Tibial nerve (tissue), 4 donors: ENCODE measurements around the gene SCCPDH. TPM values are rescaled to one million over a fixed set of nuclear protein-coding genes. Genes with fewer than 3 reads are reported as not detected.
"Not testable (repeated sequence)": the region's sequence is repeated elsewhere in the genome, so short reads cannot be mapped to it uniquely, and the experiment has no call there.

Source experiments
- DNase-seq, 2 donors: peaks; one replicate each; pipeline ENCODE4 v3.0.0-alpha.2; 2019; ENCODE audit warnings: low spot score in 2 of 2
- H3K27ac ChIP-seq, 4 donors: fragments of 200-600 bp; sonication (generic) in 3 of 4; one replicate each; pipeline ENCODE4 v1.5.1; 2017 to 2019; ENCODE audit warnings: mild to moderate bottlenecking in 1 of 4
- H3K27me3 ChIP-seq, 2 donors: fragments of 200-600 bp; sonication (generic) in 1 of 2; one replicate each; pipeline versions ENCODE4 v1.5.1 to v1.6.0; 2017 to 2019
- H3K36me3 ChIP-seq, 3 donors: fragments of 200-600 bp; sonication (generic); one replicate each; pipeline ENCODE4 v1.5.1; 2018 to 2019
- H3K4me1 ChIP-seq, 4 donors: fragments of 200-600 bp; sonication (generic) in 3 of 4; one replicate each; pipeline ENCODE4 v1.5.1; 2017 to 2019
- H3K4me3 ChIP-seq, 4 donors: fragments of 200-600 bp; sonication (generic) in 3 of 4; one replicate each; pipeline ENCODE4 v1.5.1; 2017 to 2019; ENCODE audit warnings: mild to moderate bottlenecking in 1 of 4, moderate library complexity in 1 of 4
- H3K9me3 ChIP-seq, 4 donors: fragments of 200-600 bp; sonication (generic) in 3 of 4; one replicate each; pipeline ENCODE4 v1.5.1; 2017 to 2019
- EP300 ChIP-seq, 2 donors: sonication (generic); formaldehyde crosslinking; IDR thresholded peaks; one replicate each; pipeline ENCODE4 v1.6.1; 2017; ENCODE audit warnings: antibody characterized with exemption in 2 of 2, mild to moderate bottlenecking in 1 of 2
- POLR2A ChIP-seq, 2 donors: fragments of 450-650 bp; IDR thresholded peaks; one replicate each; pipeline ENCODE4 v1.6.1; 2017; ENCODE audit warnings: antibody characterized with exemption in 2 of 2, mild to moderate bottlenecking in 2 of 2, moderate library complexity in 2 of 2
- WGBS, 2 donors: methylation state at CpG; one replicate each; pipeline ENCODE4 v1.1.5; 2018; 5-methylcytosine and 5-hydroxymethylcytosine counted together
- small RNA-seq: library from RNA; depleted of rRNA; stranded (forward); fragments of <200 nt; gene quantifications from one replicate; pipeline ENCODE3, GENCODE V24; 2016
- total RNA-seq, 4 donors: library from RNA; depleted of rRNA; stranded (reverse); fragments of >200 nt; gene quantifications; one replicate each; pipeline ENCODE4 v1.1.0, GENCODE V29; 2016
- TF ChIP-seq, protein P1 (sequence below), 5 experiments: fragments of 200-600 bp in 3 of 5; fragments of 450-650 bp in 2 of 5; sonication (generic) in 3 of 5; IDR thresholded peaks; one replicate each; pipeline ENCODE4 v1.5.1; 2016 to 2019; ENCODE audit warnings: antibody characterized with exemption in 5 of 5, mild to moderate bottlenecking in 3 of 5, moderate library complexity in 2 of 5

SCCPDH gene
- total RNA-seq, 4 donors from 2014 or later, result 61.2 to 109 (median 74.6) TPM

DNA sequence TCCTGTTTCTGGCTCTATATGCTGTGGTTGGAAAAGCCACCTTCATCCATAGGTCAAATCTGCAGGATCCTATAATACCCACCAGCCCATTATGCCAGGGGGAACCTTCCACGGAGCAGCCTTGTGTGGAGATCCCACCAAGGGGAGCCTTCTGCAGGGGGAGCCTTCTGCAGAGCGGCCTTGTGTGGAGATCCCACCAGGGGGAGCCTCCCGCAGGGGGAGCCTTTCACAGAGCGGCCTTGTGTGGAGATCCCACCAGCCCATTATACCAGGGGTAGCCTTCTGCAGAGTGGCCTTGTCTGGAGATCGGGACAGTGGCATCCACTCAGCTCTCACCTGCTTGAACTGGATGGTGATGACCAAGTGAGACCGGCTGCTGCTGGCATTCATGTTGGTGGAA lies 85.3 kb downstream of the SCCPDH start:
- no peak for DNase-seq
- no peaks in the 10 kb centered on the region for H3K4me1 ChIP-seq
- TF ChIP-seq, protein P1, sequence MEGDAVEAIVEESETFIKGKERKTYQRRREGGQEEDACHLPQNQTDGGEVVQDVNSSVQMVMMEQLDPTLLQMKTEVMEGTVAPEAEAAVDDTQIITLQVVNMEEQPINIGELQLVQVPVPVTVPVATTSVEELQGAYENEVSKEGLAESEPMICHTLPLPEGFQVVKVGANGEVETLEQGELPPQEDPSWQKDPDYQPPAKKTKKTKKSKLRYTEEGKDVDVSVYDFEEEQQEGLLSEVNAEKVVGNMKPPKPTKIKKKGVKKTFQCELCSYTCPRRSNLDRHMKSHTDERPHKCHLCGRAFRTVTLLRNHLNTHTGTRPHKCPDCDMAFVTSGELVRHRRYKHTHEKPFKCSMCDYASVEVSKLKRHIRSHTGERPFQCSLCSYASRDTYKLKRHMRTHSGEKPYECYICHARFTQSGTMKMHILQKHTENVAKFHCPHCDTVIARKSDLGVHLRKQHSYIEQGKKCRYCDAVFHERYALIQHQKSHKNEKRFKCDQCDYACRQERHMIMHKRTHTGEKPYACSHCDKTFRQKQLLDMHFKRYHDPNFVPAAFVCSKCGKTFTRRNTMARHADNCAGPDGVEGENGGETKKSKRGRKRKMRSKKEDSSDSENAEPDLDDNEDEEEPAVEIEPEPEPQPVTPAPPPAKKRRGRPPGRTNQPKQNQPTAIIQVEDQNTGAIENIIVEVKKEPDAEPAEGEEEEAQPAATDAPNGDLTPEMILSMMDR (IDR thresholded peaks at IDR 0.05), result no peak
- no peak for TF ChIP-seq POLR2A (IDR thresholded peaks at IDR 0.05)
- TF ChIP-seq EP300 (IDR thresholded peaks at IDR 0.05), result no peak
- H3K36me3 ChIP-seq, result no peaks in the 10 kb centered on the region
- no peaks in the 10 kb centered on the region for H3K27me3 ChIP-seq
- no peak overlapping the region for H3K27ac ChIP-seq
- WGBS, 2 donors, result 86 to 91% methylated on average over 6 of the region's 6 CpGs
- H3K4me3 ChIP-seq, result no peak overlapping the region
- H3K9me3 ChIP-seq, result peaks cover 0 to 8% (median 0%) of the 10 kb centered on the region in 4 donors

DNA sequence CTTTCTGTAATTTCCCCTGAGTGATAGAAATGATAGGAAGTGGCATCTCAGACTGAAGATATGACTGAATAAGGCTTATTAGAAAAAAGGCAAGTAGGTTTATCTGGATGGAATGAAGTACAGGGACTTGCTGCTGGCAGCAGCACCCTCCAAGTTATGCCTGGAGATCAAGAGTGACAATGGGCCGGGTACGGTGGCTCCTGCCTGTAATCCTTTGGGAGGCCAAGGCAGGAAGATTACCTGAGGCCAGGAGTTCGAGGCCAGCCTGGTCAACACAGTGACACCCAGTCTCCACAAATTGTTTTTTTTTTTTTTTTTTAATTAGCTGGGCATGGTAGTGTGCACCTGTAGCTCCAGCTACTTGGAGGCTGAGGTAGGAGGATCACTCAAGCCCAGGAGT lies 87.8 kb downstream of the SCCPDH start:
- H3K27ac ChIP-seq, result no peak overlapping the region
- TF ChIP-seq POLR2A (IDR thresholded peaks at IDR 0.05) (no peak), EP300 (IDR thresholded peaks at IDR 0.05) (no peak)
- TF ChIP-seq, protein P1 (IDR thresholded peaks at IDR 0.05), result no peak
- no peaks in the 10 kb centered on the region for H3K4me1 ChIP-seq
- 83 to 89% methylated on average over 3 of the region's 3 CpGs for WGBS, 2 donors
- no peaks in the 10 kb centered on the region for H3K27me3 ChIP-seq
- peaks cover 0 to 8% (median 0%) of the 10 kb centered on the region in 4 donors for H3K9me3 ChIP-seq
- no peaks in the 10 kb centered on the region for H3K36me3 ChIP-seq
- H3K4me3 ChIP-seq, result no peak overlapping the region
- DNase-seq, result no peak

DNA sequence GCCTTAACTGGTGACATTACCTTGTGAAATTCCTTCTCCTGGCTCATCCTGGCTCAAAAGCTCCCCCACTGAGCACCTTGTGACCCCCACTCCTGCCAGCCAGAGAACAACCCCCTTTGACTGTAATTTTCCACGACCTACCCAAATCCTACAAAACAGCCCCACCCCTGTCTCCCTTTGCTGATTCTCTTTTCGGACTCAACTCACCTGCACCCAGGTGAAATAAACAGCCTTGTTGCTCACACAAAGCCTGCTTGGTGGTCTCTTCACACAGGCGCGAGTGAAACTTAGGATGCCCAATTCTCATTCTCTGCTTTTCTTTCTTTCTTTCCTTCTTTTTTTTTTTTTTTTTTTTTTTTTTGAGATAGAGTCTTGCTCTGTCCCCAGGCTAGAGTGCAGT lies 89.1 kb downstream of the SCCPDH start:
- not testable (repeated sequence) for DNase-seq, H3K27me3 ChIP-seq, H3K9me3 ChIP-seq, H3K4me3 ChIP-seq, H3K27ac ChIP-seq, H3K36me3 ChIP-seq, H3K4me1 ChIP-seq
- 81 to 85% methylated on average over 4 of the region's 4 CpGs for WGBS, 2 donors

DNA sequence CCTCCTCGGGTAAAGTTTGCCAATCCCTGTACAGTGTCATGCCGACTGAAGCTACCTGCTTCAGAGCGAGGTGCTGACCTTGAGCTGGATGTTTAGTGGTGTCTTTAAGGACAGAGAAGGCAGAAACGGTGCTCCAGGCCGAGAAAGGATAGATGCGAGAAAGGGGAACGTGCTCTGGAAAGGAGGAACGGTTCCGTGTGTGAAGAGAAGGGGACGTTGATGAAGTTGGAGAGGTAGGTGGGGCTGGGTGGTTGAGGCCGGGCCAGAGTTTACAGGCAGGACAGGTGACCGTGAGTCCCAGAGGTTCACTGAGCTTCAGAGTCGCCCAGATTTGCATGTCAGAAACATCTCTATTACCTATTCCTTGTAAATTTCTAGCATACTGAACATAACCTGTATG lies 90.7 kb downstream of the SCCPDH start:
- no peak for DNase-seq
- no peak overlapping the region for H3K27ac ChIP-seq
- no peak overlapping the region for H3K4me3 ChIP-seq
- peaks cover 0 to 8% (median 0%) of the 10 kb centered on the region in 4 donors for H3K9me3 ChIP-seq
- TF ChIP-seq POLR2A (IDR thresholded peaks at IDR 0.05) (no peak), EP300 (IDR thresholded peaks at IDR 0.05) (no peak)
- TF ChIP-seq, protein P1 (IDR thresholded peaks at IDR 0.05), result no peak
- 85 to 90% methylated on average over 13 of the region's 13 CpGs for WGBS, 2 donors
- no peaks in the 10 kb centered on the region for H3K27me3 ChIP-seq
- no peaks in the 10 kb centered on the region for H3K36me3 ChIP-seq
- H3K4me1 ChIP-seq, result no peaks in the 10 kb centered on the region

- no peaks in the 10 kb centered on the region for H3K27me3 ChIP-seq
- no peak overlapping the region for H3K4me3 ChIP-seq
- WGBS, 2 donors, result 76 to 84% methylated on average over 11 of the region's 11 CpGs
- no peaks in the 10 kb centered on the region for H3K4me1 ChIP-seq
- peaks cover 0 to 4% (median 0%) of the 10 kb centered on the region in 4 donors for H3K9me3 ChIP-seq
- no peaks in the 10 kb centered on the region for H3K36me3 ChIP-seq
- no peak overlapping the region for H3K27ac ChIP-seq
- DNase-seq, result no peak
- TF ChIP-seq, protein P1 (IDR thresholded peaks at IDR 0.05), result no peak
- TF ChIP-seq EP300 (IDR thresholded peaks at IDR 0.05) (no peak), POLR2A (IDR thresholded peaks at IDR 0.05) (no peak)
These were observed 91.6 kb downstream of the SCCPDH start for GRCh38 chr1:246815693-246816270.

Small RNA genes lying within 50 kb of the gene (small RNA-seq; reads per million reads assigned to genes)
- gene AC113174.1, result not detected

Other genes starting within 250 kb of the SCCPDH start
- 10 to 100 TPM; 22.2 to 30.3 (median 27.0) TPM for gene SMYD3, start 217.1 kb upstream of the SCCPDH start, total RNA-seq
- 1 to 10 TPM; 4.2 to 8.8 (median 7.6) TPM for gene TFB2M, start 158.1 kb upstream of the SCCPDH start, total RNA-seq
- 10 to 100 TPM; 16.5 to 20.3 (median 17.9) TPM for gene CNST, start 158.0 kb upstream of the SCCPDH start, total RNA-seq
- 10 to 100 TPM; 41.2 to 67.1 (median 45.6) TPM for gene AHCTF1, start 207.5 kb downstream of the SCCPDH start, total RNA-seq